Adrenal gland (tissue), 12 donors: ENCODE data around the gene NUDCD2. TPM values are rescaled to one million over a fixed set of nuclear protein-coding genes. Genes with fewer than 3 reads are reported as not detected.
"Not testable (repeated sequence)": the region's sequence is repeated elsewhere in the genome, so short reads cannot be mapped to it uniquely, and the experiment has no call there.

Experiments
- DNase-seq, 7 donors: peaks; one replicate each; pipeline ENCODE4 v3.0.0-alpha.2; 2019 to 2020
- H3K27ac ChIP-seq, 5 donors: fragments of 200-600 bp; sonication (generic) in 4 of 5; 1 replicate in 3 of 5; 2 replicates in 2 of 5; pipeline versions ENCODE4 v1.5.1 to v1.8.0; 2016 to 2020; ENCODE audit warnings: mild to moderate bottlenecking in 1 of 5
- H3K27me3 ChIP-seq: fragments of 200-600 bp; 2 replicates; pipeline ENCODE4 v1.8.0; 2021
- H3K36me3 ChIP-seq, 2 donors: fragments of 200-600 bp; replicated peaks in 1 of 2; 1 replicate in 1 of 2; 2 replicates in 1 of 2; pipeline versions ENCODE4 v1.5.1 to v1.8.0; 2018 to 2022
- H3K4me1 ChIP-seq, 2 donors: fragments of 200-600 bp; replicated peaks in 1 of 2; 1 replicate in 1 of 2; 2 replicates in 1 of 2; pipeline versions ENCODE4 v1.5.1 to v1.8.0; 2018 to 2021
- H3K4me3 ChIP-seq, 4 donors: fragments of 200-600 bp; sonication (generic) in 3 of 4; one replicate each; pipeline ENCODE4 v1.5.1; 2016 to 2018
- H3K9me3 ChIP-seq, 3 donors: fragments of 200-600 bp; sonication (generic) in 1 of 3; replicated peaks in 1 of 3; 1 replicate in 2 of 3; 2 replicates in 1 of 3; pipeline versions ENCODE4 v1.5.1 to v1.8.0; 2016 to 2021
- CTCF ChIP-seq, 6 experiments: fragments of 450-650 bp in 4 of 6; fragments of 200-600 bp in 2 of 6; sonication (generic) in 1 of 6; IDR thresholded peaks; 1 replicate in 5 of 6; 2 replicates in 1 of 6; pipeline versions ENCODE4 v1.5.1 to v1.8.0; 2016 to 2021; ENCODE audit warnings: antibody characterized with exemption in 6 of 6, mild to moderate bottlenecking in 2 of 6, moderate library complexity in 1 of 6
- POLR2A ChIP-seq, 2 donors: fragments of 450-650 bp; IDR thresholded peaks; one replicate each; pipeline ENCODE4 v1.6.1; 2017; ENCODE audit warnings: antibody characterized with exemption in 2 of 2, mild to moderate bottlenecking in 2 of 2, moderate library complexity in 1 of 2
- WGBS, 4 donors: extraction: QIAGEN DNeasy Blood & Tissue Kit in 2 of 4; methylation state at CpG; one replicate each; pipeline versions ENCODE4 v1.1.5 to v1.1.7; 2013 to 2017; 5-methylcytosine and 5-hydroxymethylcytosine counted together
- intact Hi-C, 2 donors: fragments of 100-400 bp; cut with DNase I; formaldehyde crosslinking; loops; one replicate each; pipeline versions ENCODE4 v1.14.1 to v1.15.0; 2022 to 2023
- polyA plus RNA-seq, 3 donors: library from polyadenylated mRNA; stranded (reverse); fragments of 200-250 nt in 2 of 3; fragments of 350-450 nt in 1 of 3; fragmentation: Illumina TruSeq in 1 of 3; extraction: RNeasy Lipid Tissue Mini Kit (QIAGEN cat#74804) in 1 of 3; gene quantifications; one replicate each; pipeline ENCODE4 v1.2.3, GENCODE V29; 2013 to 2014
- total RNA-seq, 9 donors: library from RNA; depleted of rRNA in 4 of 9; stranded (reverse); fragments of >200 nt in 4 of 9; fragments of 120-200 nt in 1 of 9; fragmentation: NEBNext Ultra II Directional in 1 of 9; extraction: Animal tissue kit (Norgen Biotek cat#: 25700) in 1 of 9; gene quantifications; one replicate each; pipeline versions ENCODE4 v1.1.0 to v1.2.4, GENCODE V29; 2013 to 2023
- donor health status: healthy with polysubstance abuse.
- donor health status: Bipolar disorder and iron deficiency.
- donor health status: DM: yes; HTN: yes; CAD: no.
- donor health status: DM: no; HTN: no; CAD: no.
- donor health status: DM: no; HTN: no; CAD: no.
- donor health status: DM: yes; HTN: yes; CAD: no.

Gene NUDCD2
- total and polyA plus RNA-seq, 12 donors, result 3.5 to 28.1 (median 8.8) TPM

DNA sequence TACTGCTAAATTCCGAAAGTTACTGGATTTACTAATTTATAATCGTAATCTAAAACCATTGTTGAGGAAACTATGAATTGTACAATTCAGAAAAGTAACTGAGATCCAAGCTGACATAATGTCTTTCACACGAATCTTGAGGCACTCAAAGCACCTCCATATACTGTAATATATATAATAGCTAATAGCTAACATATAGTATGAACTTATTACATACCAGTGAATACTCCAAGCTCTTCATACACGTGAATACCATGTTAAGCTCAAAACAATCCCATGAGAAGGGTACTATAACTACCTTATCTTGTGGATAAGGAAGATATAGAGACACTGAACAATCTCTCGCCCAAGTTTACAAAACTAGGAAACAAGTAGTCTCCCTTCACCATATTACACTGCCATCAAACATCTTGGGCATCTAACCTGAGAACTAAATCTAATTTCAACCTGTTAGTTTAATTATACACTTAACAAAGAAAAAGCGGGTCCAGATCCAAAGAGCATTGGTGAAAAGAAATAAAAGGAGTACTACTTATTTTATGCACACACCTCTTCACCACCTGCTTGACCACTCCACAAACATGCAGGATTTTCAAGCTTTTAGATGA, 1.0 kb downstream of the NUDCD2 start:
- H3K27me3 ChIP-seq, result no peaks in the 10 kb centered on the region
- H3K9me3 ChIP-seq, result no peaks in the 10 kb centered on the region
- H3K4me3 ChIP-seq, result peak overlapping the region; percentile 7 to 73 (median 50)
- no peak for DNase-seq
- TF ChIP-seq CTCF (IDR thresholded peaks at IDR 0.05), result no peak
- TF ChIP-seq POLR2A (IDR thresholded peaks at IDR 0.05), result no peak
- H3K27ac ChIP-seq, result peak overlapping the region in 2 of 5 donors; percentile 90 to 98
- H3K4me1 ChIP-seq, result peaks cover 16 to 38% of the 10 kb centered on the region in 2 donors
- intact Hi-C loops, result no loop called here
- peaks cover 0 to 11% of the 10 kb centered on the region in 2 donors for H3K36me3 ChIP-seq
- 37 to 45% (median 40%) methylated on average over 6 of the region's 6 CpGs for WGBS, 4 donors

DNA sequence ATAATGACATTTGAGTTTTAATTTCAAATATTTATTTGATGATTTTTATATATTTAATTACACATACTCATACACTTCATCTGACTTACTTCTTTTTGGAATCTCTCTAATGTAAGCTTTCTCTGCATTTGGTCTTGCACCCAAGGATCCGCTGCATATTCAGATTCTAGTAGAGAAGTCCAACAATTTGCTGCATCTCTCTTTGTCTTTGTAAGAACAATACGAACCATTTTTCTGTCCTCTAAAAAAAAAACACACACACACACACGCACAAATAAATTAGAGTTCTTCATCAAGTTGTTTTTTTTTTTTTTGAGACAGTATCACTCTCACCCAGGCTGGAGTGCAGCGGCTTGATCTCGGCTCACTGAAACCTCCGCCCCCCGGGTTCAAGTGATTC, 3.1 kb downstream of the NUDCD2 start:
- H3K27ac ChIP-seq, result no peak overlapping the region
- H3K4me1 ChIP-seq, result peaks cover 16 to 34% of the 10 kb centered on the region in 2 donors
- no peaks in the 10 kb centered on the region for H3K9me3 ChIP-seq
- no peak for DNase-seq
- TF ChIP-seq POLR2A (IDR thresholded peaks at IDR 0.05), result no peak
- TF ChIP-seq CTCF (IDR thresholded peaks at IDR 0.05), result no peak
- intact Hi-C loops, result no loop called here
- H3K4me3 ChIP-seq, result no peak overlapping the region
- peaks cover 0 to 22% of the 10 kb centered on the region in 2 donors for H3K36me3 ChIP-seq
- no peaks in the 10 kb centered on the region for H3K27me3 ChIP-seq
- 93 to 97% (median 94%) methylated on average over 7 of the region's 7 CpGs for WGBS, 4 donors

- H3K4me3 ChIP-seq, result no peak overlapping the region
- peaks cover 0 to 22% of the 10 kb centered on the region in 2 donors for H3K36me3 ChIP-seq
- TF ChIP-seq POLR2A (IDR thresholded peaks at IDR 0.05), result no peak
- H3K27me3 ChIP-seq, result no peaks in the 10 kb centered on the region
- H3K4me1 ChIP-seq, result peaks cover 13 to 27% of the 10 kb centered on the region in 2 donors
- DNase-seq, result no peak
- no peak overlapping the region for H3K27ac ChIP-seq
- WGBS, 4 donors, result 68 to 80% (median 70%) methylated on average over 2 of the region's 2 CpGs
- no peaks in the 10 kb centered on the region for H3K9me3 ChIP-seq
- intact Hi-C loops, result no loop called here
These were observed 3.8 kb downstream of the NUDCD2 start for GRCh38 chr5:163456029-163456589.

DNA sequence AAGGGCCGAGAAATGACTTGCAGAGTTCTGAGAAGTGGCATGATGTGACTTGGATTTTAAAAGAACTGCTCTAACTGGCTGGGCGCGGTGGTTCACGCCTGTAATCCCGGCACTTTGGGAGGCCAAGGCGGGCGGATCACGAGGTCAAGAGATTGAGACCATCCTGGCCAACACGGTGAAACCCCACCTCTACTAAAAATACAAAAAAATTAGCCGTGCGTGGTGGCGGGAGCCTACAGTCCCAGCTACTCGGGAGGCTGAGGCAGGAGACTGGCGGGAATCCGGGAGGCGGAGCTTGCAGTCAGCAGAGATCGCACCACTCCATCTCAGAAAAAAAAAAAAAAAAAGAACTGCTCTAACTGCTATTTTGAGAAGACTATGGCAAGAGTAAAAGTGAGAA, 4.5 kb downstream of the NUDCD2 start:
- H3K9me3 ChIP-seq, H3K27me3 ChIP-seq, intact Hi-C loops, H3K27ac ChIP-seq, H3K4me3 ChIP-seq, DNase-seq: not testable (repeated sequence)
- whole genome bisulfite sequencing, 4 donors, result 96 to 98% (median 97%) methylated on average over 17 of the region's 17 CpGs
- Histone ChIP-seq H3K36me3 (peaks cover 0 to 22% of the 10 kb centered on the region in 2 donors), H3K4me1 (peaks cover 13 to 20% of the 10 kb centered on the region in 2 donors)

GRCh38 chr5:163453705-163454104, 6.2 kb downstream of the NUDCD2 start:
- Histone ChIP-seq H3K4me3 (no peak overlapping the region), H3K4me1 (peaks cover 7 to 15% of the 10 kb centered on the region in 2 donors), H3K36me3 (peaks cover 0 to 22% of the 10 kb centered on the region in 2 donors), H3K27me3 (no peaks in the 10 kb centered on the region), H3K27ac (no peak overlapping the region), H3K9me3 (no peaks in the 10 kb centered on the region)
- intact Hi-C loops, result no loop called here
- WGBS, 4 donors, result 35 to 63% (median 52%) methylated on average over 1 of the region's 1 CpG
- DNase-seq, result no peak
- no peak for TF ChIP-seq POLR2A (IDR thresholded peaks at IDR 0.05)
- no peak for TF ChIP-seq CTCF (IDR thresholded peaks at IDR 0.05)
